ENCODE data around the gene EXOC7. TPM values are rescaled to one million over a fixed set of nuclear protein-coding genes. Genes with fewer than 3 reads are reported as not detected.
"Not testable (repeated sequence)": the region's sequence is repeated elsewhere in the genome, so short reads cannot be mapped to it uniquely, and the experiment has no call there.

EXOC7 gene
- polyA plus RNA-seq, 5 donors: 152 to 171 (median 166) TPM

GRCh38 chr17:76076765-76077583 lies 26.6 kb downstream of the EXOC7 start:
- DNase-seq: no peak

DNA sequence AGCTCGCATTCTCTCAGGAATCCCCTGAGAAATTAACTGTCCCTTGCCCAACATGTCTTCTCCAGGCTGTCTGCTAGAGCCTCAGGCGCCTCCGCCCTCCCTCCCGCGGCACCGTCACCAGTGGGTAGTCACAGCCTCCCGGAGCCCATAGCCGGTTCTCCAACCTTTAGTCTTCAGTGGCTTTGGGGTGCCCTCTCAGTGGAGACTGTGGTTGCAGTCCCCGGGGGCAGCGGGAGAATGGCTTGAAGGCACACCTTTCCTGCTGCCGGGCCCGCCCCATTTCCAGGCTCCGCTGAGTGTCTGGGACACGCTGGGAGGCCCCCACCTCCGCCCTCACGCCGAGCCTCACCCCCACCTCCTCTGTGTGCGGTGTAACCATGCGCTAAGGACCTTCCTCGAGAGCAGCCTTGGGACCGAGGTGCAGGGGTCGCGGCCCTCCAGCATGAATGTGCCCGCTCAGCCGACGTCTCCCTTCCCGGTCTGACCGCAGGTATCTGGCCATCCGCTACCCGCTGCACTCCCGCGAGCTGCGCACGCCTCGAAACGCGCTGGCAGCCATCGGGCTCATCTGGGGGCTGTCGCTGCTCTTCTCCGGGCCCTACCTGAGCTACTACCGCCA lies 27.3 kb downstream of the EXOC7 start:
- DNase-seq: no peak

DNA sequence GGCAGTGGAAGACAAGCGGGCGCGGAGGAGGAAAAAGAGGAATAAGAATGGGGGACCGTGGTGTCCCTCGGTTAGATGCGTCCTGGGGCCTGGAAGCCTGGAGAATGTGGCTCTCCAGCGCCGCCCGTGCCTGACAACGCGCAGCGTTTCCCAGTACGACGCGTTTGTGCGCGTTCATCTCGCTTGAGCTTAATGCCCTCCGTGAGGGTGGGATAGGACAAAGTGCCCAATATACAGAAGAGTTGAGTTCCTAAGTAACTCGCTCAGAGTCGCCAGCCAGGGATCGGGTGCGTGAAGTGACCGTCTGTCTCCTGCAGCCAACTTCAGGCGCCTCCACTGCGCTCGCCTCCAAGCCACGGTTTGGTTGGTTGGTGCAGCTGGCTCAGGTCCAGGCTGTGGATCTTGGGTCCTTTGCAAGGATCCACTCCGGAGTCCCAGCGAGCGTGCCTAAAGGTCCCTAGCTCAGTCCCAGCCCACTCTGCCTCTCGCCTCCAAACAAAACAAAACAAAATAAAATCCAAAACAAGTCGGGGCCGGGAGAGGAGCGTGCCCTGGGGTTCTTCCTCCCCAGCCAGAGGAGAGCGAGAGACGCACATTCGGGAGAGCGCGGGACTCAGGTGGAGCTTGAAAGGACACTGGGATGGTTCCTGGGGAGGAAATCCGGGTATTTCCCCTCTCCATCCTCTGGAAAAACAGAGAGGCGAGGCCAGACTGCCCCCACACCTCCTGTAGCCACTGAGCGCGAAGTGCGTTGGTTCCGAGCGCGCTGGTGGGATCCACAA lies 28.0 kb downstream of the EXOC7 start:
- no peak for DNase-seq

GRCh38 chr17:76074390-76075363 lies 28.9 kb downstream of the EXOC7 start, which contains the start of gene GALR2:
Gene GALR2 (plus strand): TSS chr17:76074781. CDS start chr17:76074884, 103 bp downstream.
- no peak for DNase-seq

GRCh38 chr17:76072148-76072858 lies 31.3 kb downstream of the EXOC7 start, which contains the start of gene SRP68:
Gene SRP68 (minus strand): TSS chr17:76072517. CDS start chr17:76072491, 26 bp downstream.
- DNase-seq: peak; percentile 86

DNA sequence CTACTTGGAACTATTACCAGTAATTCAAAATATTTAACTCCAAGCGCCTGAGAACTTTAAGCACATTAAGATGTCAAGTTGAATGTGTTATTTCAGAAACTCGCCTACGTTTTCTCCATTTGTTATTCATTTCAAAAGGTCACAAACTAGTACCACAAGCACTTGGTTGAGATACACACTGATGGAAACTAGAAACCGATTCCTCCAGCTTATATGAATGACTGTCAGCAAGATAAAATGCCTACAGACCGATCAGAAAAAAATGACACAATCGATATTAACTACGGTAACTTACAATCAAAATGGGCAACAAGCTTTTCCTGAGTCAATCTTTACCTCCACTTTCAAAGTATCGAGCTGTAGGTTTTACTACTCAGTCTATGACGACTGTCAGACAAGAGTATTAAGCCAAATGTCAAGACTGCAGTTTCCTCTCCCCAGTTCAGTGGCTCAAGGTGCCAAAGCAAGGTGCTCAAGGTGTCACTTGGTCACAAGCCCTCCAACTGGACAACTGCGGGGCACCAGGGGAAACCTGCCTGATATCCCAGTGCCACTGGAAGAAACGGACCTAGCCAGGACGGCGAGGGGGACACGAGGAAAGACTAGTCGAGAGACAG lies 31.9 kb downstream of the EXOC7 start:
- no peak for DNase-seq

DNA sequence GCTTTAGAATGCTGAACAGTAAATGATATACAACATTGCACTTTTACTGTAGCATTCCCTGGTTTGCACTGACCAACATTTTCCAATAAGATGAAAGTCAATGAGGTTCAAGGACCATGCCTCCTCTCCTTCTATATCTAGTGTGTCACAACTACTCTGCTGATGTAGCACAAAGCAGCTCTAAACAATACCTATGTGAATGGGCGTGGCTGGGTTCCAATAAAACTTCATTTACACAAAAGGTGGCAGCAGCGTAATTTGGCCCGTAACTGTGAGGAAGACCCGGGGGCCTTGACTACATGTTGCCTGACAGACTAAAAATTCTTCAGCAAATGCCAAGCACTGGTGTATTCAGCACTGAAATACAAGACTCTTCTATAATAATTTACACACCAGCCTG lies 37.8 kb downstream of the EXOC7 start:
- no peak for DNase-seq

GRCh38 chr17:76063875-76064546 lies 39.6 kb downstream of the EXOC7 start:
- DNase-seq: no peak

DNA sequence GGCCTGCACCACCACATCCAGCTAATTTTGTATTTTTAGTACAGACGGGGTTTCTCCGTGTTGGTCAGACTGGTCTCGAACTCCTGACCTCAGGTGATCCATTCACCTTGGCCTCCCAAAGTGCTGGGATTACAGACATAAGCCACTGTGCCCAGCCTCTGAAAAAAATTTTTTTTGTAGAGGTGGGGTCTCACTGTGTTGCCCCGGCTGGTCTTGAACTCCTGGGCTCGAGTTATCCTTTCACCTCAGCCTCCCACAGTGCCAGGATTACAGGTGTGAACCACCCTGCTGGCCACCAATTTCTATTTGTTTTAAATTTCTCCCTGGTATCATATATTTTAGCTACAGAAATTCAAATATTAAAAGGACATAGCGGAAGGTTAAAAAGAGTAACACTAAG lies 45.3 kb downstream of the EXOC7 start:
- not testable (repeated sequence) for DNase-seq

GRCh38 chr17:76056882-76057281 lies 46.7 kb downstream of the EXOC7 start:
- no peak for DNase-seq

DNA sequence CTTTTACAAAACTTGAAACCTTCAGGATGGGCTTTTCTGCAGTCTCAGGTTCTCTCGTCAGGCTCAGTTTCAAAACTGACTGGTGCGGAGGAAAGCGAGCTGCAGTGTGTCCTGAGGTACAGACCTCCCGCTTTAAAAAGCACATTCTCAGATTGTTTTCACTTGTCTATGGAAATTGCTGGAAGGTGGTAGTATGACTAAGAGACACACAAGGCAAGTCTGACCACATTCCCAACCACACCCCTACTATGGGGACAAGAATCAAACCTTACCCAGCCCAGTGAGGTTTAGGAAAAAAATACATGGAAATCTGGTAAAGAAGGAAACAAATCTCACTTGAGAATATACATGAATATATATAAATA lies 49.5 kb downstream of the EXOC7 start:
- no peak for DNase-seq

- DNase-seq: peak; percentile 56 to 59
These were observed 50.1 kb downstream of the EXOC7 start for GRCh38 chr17:76053246-76054111.

DNA sequence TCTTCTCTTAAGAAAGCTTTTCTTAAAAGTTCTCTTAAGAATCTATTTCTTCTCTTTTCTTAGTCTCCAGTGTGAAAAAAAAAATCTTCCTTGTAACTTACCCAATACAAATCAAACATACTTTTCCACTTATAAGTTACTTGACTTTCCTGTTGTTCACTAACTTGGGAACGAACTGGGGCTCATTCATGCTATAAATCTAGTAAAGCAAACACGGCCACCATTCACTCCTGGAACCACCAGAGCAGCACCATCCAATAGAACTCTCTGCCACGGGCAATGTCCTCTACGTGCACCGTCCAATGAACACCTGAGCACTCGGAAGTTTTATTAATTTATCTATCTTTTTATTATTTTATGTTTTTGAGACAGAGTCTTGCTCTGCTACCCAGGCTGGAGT lies 52.0 kb downstream of the EXOC7 start:
- DNase-seq: no peak

DNA sequence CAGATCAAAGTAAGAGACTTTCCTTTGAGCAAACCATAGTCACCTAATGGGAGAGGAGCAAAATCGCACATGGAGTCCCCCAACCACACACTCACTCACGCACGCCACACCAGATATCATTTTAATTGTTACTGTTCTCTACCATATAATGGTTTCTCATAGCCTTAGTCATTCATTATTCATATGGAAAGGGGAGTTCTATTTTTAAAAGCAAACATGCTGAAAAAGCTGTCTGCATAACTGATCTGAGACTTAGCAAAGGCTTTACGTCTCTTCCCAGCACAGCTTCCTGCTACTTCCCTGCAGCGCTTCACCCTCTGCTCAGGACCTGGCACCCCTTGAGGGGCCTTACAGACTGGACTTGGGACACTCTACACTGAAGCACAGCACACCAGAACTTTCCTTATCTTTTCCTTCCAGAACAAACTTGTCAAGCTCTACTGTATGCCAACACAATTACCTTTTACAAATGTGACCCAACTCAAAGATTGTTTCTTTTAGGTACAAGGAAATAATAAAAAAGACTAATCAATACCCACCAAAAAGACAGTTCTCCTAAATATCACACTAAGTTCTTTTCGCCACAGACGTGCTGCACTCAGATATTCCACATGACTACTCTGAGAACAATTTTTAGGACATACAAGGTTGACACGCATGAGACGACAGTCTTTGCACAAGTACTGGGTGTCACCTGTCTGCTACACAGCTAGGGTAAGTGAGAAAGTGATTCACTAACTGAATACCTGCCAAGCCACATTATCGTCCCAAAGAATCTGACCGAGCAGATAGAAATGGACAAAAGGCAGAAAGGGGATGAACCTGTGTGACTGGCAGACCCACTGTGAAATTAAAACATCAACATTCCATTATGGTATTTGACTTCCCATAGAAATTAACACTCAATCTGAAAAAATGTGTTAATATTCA lies 52.8 kb downstream of the EXOC7 start:
- no peak for DNase-seq

- no peak for DNase-seq
These were observed 53.6 kb downstream of the EXOC7 start for GRCh38 chr17:76049836-76050537.

DNA sequence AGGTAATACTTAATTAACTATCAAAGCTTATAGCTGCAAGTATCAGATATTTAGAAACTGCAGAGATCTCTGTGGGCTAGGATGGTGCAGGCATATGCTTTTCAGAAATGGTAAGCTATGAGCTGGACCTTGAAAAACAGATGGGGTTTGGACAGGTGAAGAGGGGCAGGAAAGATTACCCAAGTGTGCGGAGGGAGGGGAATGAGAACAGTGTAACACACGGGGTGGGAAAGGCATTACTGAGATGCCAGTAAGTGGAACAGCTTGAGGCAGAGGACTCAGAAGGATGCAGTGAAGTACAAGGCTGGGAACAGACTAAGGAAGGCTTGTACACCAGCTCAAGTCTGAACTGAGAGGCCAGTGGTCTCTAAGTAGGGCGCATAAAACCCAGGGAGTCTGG lies 54.3 kb downstream of the EXOC7 start:
- no peak for DNase-seq

GRCh38 chr17:76048711-76049110 lies 54.9 kb downstream of the EXOC7 start:
- no peak for DNase-seq

Data from right lung (tissue), 5 donors.